Smooth muscle cell of the brain vasculature (primary cell): ENCODE results near the gene B4GALT1.

Source experiments
- DNase-seq: peaks from one replicate; pipeline ENCODE4 v3.0.0-alpha.2; 2012; ENCODE audit warnings: low read depth, low spot score

The B4GALT1 gene, protein sequence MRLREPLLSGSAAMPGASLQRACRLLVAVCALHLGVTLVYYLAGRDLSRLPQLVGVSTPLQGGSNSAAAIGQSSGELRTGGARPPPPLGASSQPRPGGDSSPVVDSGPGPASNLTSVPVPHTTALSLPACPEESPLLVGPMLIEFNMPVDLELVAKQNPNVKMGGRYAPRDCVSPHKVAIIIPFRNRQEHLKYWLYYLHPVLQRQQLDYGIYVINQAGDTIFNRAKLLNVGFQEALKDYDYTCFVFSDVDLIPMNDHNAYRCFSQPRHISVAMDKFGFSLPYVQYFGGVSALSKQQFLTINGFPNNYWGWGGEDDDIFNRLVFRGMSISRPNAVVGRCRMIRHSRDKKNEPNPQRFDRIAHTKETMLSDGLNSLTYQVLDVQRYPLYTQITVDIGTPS

DNA sequence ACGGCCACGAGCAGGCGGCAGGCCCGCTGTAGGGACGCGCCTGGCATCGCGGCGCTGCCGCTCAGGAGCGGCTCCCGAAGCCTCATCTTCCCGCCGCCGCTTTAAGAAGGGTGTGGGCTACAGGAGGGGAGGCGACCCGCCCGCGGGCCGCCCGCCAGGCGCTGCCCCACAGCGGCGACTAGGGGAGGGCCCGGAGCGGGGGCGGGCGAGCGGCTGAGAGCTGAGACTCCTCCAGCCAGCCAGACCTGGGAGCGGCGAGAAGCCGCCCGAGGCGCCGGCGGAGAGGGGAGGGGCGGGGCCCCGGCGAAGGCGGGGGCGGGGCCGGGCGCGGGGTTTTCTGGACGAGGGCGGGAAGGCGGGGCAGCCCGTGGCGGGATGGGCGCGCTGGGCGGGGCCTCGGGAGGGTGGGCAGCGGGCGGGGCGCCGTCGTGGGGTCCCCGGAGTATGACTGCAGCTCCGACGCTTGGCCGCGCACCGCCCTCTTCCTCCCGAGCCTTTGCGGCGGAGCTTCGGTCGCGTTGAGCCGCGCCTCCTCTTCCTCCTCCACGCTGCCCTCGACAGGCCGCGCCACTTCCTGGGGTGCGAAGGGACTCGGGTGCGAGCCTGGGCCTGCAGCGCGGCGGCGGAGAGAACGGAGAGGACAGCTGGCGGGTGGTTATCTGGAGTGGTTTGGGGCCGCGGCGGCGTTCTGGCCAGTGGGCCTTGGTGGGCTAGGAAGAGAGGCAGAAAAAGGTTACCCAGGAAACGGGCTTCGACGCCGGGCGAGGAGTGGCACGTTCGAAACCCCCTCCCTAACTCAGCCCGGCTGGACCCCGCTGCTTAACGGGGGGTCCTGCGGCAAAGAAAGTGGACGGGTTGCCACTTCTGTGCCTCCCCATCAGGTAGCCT, at the start of gene B4GALT1:
TSS of gene B4GALT1 (minus strand) at position 253 of the 888 bp plus-strand sequence. CDS start at position 86, 167 bp downstream.
- peak; percentile 57 for DNase-seq

DNA sequence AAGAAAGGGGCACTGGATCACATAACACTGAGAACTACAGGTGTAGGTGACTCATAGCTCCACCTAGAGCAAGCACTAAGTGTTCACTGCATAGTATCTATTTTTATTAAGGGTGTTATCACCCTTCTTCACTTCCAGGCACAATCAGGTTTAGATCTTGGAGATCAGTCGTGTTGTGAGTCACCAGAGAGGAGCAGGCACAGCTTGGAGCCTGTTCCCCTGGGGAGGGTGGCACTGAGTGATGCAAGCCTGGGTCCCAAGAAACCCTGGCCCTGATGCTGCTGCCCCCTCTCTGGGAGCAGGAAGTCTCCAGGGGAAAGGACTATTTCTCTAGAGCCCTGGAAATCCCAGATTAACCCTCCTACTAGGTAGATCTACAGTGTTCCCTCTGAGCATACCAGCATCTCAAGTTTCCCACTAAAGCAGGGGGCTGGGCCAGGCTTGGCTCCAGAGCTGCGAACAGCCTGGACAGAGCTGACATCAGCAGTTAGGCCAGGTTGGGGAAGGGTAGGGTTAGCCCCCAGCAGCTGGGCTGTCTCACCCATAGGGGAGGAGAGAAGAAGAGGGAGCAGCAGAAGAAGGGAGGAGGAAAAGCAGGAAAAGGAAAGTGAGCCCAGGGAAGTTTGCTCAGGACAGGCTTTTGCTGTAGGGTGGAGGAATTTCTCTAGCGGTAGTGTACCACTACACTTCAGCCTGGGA, 44.7 kb upstream of the B4GALT1 start:
- no peak for DNase-seq

DNA sequence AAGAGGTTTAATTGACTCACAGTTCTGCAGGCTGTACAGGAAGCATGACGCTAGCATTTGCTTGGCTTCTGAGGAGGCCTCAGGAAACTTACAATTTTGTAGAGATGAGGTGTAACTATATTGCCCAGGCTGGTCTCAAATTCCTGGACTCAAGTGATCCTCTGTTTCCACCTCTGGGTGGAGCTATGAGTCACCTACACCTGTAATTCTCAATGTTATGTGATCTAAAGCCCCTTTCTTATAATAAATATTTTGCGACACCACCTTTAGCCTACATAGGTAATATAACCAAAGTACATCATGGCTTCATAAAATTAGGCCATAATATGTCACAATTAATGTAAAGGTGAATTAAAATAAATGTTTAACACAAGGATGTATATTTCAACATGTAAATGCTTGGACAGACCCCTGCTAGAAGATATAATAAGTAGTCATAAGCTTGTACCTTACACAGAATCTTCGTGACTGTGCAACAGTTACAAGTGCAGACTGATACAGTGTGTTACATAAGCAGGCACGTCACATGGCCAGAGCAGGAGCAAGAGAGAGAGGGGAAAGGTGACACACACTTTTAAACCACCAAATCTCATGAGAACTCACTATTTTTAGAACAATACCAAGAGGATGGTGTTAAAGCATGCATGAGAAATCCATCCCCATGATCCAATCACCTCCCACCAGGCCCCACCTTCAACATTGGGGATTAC, 43.0 kb upstream of the B4GALT1 start:
- no peak for DNase-seq

DNA sequence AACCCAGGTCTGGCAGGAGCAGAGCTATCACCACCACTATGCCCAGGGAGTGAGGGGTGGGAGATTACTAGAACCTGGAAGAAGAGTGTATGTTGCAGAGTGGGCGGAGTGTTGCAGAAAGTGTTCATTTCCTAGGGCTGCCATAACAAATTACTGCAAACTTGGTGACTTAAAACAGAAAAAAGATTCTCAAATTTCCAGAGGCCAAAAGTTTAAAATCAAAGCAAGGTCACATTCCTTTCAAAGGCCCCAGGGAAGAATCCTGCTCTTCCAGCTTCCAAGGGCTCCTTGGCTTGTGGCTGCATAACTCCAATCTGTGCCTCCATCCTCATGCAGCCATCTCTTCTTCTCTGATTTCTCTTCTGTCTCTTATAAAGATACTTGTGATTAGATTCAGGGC, 42.3 kb upstream of the B4GALT1 start:
- DNase-seq = no peak

DNA sequence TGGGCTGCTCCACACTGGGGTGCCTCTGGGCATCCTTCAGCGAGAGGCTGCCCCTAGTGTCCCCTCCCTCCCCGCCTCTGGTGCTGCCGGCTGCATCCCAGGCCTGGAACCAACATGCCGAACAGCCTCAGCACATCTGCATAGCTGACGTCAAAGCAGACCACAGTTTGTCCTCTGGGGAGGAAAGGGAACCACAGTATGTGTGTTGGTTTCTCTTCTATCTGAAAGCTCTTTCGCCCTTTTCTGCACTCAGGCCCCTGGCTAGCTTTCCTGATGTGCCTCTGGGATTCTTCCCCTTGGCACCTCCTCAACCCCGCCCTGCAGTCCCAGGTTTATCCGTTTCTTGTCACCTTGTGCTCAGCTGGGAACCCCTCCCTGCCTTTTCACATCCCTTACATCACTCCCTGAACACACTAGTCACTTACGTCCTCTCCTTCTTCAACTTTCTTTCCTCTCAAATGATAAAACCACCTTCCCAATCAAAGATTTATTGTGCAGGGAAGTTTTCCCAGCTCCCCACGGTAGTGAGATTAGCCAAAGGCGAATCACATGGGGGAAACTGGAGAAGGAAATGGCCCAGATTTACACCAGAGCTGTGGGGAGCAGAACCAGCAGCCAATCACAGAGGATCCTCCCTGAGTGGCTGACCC, 35.5 kb upstream of the B4GALT1 start:
- peak; percentile 39 for DNase-seq

DNA sequence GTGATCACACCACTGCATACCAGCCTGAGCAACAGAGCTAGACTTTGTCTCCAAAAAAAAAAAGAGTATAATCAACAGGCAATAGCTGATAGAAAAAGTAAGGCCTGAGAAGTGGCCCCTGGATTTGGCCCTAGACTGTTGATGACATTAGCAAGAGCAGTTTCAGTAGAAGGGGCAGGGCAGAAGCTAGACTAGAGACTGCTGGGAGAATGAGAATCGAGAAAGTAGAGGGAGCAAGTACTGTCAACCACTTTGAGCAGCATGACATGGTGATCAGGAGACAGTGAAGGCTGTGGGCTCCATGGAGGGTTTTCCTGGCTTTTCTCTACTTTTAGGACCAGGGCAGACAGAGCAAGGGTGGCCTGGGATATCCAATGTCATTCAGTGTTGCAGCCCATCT, 34.9 kb upstream of the B4GALT1 start:
- DNase-seq = no peak

DNA sequence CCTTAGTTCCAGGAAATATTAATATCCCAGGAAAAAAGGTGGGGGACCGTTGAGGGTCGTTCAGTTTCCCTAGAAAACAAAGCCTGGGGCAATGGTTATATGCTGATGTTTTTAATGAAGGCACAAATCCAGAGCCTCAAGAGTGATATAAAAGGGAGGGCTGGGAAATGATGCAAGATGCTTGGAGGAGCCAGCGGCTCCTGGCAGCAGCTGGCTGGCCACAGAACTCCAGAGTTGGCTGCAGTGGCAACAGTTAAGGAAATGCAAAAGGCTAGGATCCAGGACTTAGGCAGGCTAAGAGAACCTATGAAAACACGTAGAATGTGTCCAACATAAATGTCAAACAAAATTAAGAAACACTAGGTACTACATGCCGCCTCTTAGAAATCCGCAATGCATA, 31.0 kb upstream of the B4GALT1 start:
- no peak for DNase-seq

DNA sequence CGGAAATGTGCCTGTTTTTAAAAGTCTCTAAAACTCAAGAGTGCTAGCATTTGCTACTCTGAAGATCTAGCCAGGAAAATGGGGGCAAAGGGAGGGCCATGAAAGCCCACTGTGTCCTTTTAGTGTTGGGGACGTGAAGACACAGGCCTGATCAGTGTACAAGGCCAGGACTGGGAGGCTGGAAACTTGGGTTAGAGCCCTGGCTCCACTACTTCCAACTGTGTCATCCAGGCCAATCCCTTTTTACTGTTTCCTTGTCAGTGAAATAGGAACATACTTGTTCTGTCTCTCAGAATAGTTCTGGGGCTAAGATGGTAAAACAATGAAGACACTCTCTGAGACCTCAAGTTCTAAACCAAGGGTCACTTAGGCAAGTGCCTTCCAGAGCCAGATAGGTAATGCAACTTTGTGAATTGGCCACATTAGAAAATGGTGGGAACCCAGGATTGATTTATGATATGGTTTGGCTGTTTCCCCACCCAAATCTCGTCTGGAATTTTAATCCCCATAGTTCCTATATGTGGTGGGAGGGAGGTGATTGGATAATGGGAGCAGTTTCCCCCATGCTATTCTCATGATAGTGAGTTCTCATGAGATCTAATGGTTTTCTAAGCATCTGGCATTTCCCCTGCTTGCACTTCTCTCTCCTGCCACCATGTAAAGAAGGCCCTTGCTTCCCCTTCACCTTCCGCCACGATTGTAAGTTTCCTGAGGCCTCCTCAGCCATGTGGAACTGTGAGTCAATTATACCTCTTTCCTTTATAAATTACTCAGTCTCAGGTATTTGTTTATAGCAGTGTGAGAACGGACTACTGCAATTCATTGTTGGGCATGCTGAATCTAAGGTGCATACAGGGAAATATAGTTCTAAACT, 30.4 kb upstream of the B4GALT1 start:
- no peak for DNase-seq

DNA sequence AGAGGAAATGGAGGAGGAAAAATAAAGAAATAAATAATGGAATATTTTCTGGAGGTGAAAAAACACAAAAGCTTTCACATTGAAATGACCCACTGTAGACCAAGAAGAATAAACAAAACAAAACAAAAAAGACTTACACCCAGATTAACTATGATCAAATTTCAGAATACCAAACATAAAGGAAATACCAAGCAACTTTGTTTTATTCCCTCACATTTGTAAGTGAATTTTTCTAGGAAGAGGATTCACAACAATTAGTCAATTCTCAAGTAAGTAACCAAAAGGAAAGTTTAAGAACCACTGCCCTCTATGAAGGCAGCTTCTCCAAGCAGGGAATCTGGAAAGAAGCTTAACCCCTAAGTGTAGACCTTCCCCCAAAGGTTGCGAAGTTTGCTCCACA, 29.6 kb upstream of the B4GALT1 start:
- DNase-seq = no peak

DNA sequence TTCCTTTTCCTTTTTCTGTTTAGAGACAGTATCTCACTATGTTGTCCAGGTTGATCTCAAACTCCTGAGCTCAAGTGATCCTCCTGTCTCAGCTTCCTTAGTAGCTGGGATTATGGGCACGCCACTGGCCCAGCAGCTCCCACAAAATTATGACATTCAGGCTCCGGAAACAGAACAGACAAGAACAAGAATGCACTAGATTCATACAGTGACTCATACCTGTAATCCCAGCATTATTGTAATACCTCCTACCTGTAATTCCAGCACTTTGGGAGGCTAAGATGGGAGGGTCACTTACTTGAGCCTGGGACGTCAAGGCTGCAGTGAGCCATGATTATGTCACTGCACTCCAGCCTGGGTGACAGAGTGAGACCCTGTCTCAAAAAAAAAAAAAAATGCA, 26.7 kb upstream of the B4GALT1 start:
- DNase-seq = no peak

DNA sequence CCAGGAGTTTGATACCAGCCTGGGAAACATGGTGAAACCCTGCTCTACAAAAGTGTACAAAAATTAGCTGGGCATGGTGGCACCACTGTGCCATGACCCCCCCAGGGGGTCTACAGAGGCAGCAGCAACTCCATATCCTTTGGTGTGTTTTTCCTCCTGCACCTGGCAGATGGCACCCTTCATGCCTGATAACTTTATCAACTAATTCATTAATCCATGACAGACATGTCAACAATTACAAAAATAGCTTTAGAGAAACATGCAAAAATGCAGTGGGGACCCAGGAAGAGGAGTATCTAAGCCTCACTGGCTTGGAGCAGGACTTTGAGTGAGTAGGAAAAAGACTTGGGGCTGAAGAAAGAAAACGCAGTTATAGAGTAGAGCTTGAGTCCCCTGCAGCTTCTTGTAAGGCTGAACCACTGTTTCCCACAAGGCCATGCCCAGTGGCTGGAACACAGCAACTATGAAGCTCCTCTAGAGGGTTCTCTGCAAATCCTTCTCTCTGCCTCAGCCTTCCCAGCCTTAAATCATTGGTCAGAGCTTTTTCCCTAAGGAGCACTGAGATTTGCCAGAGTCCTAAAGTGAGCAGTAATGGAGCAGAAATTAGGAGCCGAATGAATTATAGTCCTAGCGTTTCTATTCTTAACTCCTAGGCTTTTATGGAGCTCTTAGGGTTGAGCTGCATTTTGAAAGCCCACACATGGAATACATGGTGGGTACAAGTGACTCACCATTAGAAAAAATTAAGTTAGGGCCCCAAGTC, 25.5 kb upstream of the B4GALT1 start:
- no peak for DNase-seq

DNA sequence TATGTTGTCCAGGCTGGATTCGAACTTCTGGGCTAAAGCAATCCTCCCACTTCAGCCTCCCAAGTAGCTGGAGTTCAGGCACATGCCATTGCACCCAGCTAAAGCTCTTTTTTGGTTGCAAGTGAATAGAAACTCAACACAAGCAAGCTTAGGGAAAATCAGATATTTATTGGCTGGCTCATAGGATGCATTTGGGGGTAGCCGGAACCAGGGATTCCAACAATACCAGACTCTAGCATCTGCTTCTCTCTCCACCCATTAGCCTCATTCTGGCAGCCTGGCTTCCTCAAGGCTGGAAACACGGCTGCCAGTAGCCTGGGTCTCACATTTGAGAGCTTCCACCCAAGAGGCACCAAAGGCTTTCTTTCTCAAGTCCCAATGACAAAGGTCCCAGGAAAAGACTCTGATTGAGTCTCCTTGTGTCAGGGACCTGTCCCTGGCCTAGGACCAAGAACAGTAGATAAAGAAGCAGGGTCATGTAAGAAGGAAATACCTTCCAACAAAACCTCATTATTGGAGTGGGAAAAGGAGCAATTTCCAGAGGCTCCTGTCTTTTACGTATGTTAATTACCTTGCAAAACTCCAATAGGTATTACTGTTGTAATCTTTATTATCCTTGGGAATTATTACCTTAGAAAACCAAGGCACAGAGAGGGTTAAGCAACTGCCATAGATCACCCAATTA, 23.0 kb upstream of the B4GALT1 start:
- DNase-seq = no peak

DNA sequence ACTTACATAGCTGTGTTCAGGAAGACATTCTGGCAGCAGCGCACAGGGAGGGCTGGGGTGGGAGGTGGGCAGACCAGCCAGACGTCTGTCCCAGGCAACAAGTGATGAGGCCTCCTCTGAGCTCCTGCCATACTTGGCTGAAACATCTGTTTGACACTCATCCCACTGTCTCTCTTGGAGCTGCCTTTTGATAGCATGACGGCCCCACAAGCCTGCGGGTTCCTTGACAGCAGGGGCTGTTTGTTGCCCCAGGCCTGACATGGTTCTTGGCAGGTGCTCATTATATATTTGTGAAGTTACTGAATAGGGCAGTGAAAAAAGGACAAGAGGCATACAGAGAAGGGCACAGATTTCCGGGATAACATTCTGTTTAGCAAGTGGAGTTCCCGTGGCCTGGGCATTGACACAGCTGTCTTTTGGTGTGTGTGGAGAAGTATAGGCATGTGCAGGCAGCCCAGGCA, 22.2 kb upstream of the B4GALT1 start:
- DNase-seq = no peak

DNA sequence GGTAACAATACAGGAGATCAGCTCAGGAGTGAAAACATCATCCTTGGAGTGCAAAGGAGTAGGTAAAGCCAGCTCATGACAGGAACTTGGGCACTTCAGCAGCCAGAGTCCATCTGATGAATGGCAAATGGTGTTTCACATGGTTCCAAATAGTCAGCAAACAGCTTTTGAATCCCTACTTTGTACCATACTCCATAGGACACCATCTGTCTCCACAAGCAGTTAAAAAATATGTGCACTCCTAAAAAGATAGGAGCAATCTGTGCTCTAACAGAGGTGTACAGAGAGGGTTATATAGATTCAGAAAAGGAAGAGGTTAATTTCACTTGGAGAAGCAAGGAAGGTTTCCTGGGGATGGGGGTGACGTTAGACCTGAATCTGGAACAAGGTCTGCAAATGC, 21.6 kb upstream of the B4GALT1 start:
- no peak for DNase-seq

DNA sequence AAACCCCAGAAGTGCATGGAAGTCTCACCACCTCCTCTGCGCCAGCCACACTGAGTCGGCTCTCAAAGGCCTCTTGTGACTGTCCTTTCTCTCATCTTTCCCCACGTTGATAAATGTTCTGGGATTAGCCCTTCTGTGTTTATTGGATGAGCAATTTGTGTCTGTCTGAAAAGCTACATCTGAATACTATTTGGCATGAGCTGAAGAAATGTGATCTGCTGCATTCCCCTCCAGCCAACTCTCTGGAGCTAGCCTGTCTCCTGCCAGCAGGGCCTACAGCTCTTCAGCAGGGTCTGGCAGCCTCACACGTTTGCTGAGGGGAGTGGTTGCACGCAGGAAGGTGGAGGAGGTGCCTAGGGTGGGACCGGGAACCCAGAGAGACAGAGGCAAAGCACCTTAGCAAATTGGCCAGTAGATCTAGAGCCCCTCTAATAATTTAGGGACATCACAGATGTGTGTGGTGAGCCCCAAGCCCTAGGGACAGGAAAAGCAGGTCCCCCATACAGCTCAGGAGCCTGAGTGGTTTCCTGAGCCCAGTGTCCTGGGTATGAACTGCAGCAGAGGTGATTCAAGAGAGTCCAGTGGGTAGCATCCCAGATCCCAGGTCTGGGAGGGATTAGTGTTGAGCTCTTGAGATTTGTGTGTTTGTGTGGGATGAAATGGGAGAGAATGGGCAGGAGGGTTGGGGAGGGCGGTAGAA, 20.5 kb upstream of the B4GALT1 start:
- no peak for DNase-seq

DNA sequence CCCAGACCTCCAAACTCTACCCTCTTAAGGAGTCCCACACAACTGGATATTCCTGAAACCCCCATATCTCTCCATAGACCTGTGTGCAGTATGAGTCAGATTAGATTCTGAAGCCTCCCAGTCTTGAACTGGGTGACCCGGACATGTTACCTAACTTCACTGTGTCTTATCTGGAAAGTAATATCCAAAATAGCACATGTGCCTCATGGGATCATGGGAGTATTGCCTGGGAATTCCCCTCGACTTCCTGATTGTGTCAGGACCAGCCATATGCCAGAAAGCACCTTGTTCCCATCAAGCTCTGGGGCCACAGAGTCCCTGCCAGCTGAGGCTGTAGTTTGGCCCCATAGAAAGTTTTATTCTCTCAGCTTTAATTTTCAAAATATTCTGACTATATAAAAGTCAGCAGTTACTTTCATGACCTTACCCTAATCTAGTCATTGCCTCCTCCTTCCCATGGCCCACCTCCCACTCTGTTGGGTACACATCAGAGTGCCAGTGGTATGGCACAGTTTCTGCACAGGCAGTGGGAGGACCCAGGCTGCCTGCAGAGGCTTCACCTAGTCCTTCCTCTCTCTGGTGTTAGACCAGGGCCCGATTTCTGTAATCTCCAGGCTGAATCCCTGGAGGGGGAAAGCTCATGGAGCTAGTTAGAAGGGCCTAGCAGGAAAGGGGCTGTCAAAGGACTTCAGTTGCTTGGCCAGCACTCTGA, 19.5 kb upstream of the B4GALT1 start:
- no peak for DNase-seq

DNA sequence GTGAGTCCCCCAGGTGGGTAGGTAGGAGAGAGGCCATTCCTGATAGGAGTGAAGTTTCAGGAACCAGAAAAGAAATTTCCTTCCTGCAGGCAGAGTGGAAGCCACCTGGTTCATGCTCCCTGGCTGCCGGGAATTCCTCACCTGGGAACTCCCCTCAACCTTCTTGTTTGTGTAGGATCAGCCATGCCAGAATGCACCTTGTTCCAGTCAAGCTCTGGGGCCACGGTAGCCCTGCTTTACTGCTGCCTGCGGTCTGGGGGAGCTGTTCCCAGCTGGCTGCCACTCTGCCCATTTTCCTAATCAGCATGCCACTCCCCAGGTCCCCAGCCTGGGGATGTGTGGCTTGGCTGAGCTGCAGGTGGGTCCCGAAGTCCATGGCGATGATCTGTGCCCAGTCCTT, 18.7 kb upstream of the B4GALT1 start:
- DNase-seq = no peak
